Spleen (tissue), 11 donors: Measurements from ENCODE around the gene TSKU. TPM values are rescaled to one million over a fixed set of nuclear protein-coding genes. Genes with fewer than 3 reads are reported as not detected.

Experiments used
- DNase-seq: peaks from one replicate; pipeline ENCODE4 v3.0.0-alpha.2; 2020
- H3K27ac ChIP-seq, 8 donors: fragments of 200-600 bp; sonication (generic) in 7 of 8; 1 replicate in 4 of 8; 2 replicates in 4 of 8; pipeline versions ENCODE4 v1.5.0 to v1.8.0; 2016 to 2021; ENCODE audit warnings: inconsistent platforms in 4 of 8, mild to moderate bottlenecking in 4 of 8, moderate library complexity in 1 of 8
- H3K27me3 ChIP-seq, 7 donors: fragments of 200-600 bp; sonication (generic) in 6 of 7; replicated peaks in 1 of 7; 1 replicate in 4 of 7; 2 replicates in 3 of 7; pipeline versions ENCODE4 v1.5.0 to v1.8.0; 2016 to 2021; ENCODE audit warnings: inconsistent platforms in 3 of 7, mild to moderate bottlenecking in 1 of 7
- H3K36me3 ChIP-seq, 6 donors: fragments of 200-600 bp; sonication (generic) in 5 of 6; 1 replicate in 4 of 6; 2 replicates in 2 of 6; pipeline versions ENCODE4 v1.5.0 to v1.8.0; 2016 to 2021; ENCODE audit warnings: inconsistent platforms in 2 of 6
- H3K4me1 ChIP-seq, 6 donors: fragments of 200-600 bp; sonication (generic) in 5 of 6; 1 replicate in 3 of 6; 2 replicates in 3 of 6; pipeline versions ENCODE4 v1.5.0 to v1.8.0; 2016 to 2021; ENCODE audit warnings: inconsistent platforms in 3 of 6
- H3K4me3 ChIP-seq, 8 donors: fragments of 200-600 bp; sonication (generic) in 7 of 8; 1 replicate in 4 of 8; 2 replicates in 4 of 8; pipeline versions ENCODE4 v1.5.0 to v1.8.0; 2016 to 2021; ENCODE audit warnings: inconsistent platforms in 4 of 8, mild to moderate bottlenecking in 4 of 8, moderate library complexity in 2 of 8
- H3K9me3 ChIP-seq, 8 donors: fragments of 200-600 bp; sonication (generic) in 7 of 8; 1 replicate in 4 of 8; 2 replicates in 4 of 8; pipeline versions ENCODE4 v1.5.0 to v1.8.0; 2016 to 2021; ENCODE audit warnings: inconsistent platforms in 4 of 8
- CTCF ChIP-seq, 11 experiments: fragments of 200-600 bp in 7 of 11; fragments of 450-650 bp in 4 of 11; sonication (generic) in 4 of 11; IDR thresholded peaks in 8 of 11; conservative IDR thresholded peaks in 3 of 11; 1 replicate in 7 of 11; 2 replicates in 4 of 11; pipeline versions ENCODE4 v1.4.0 to v1.8.0; 2016 to 2021; ENCODE audit warnings: antibody characterized with exemption in 11 of 11, inconsistent platforms in 4 of 11, mild to moderate bottlenecking in 1 of 11
- POLR2A ChIP-seq, 3 donors: fragments of 450-650 bp; IDR thresholded peaks; one replicate each; pipeline ENCODE4 v1.5.1; 2017; ENCODE audit warnings: antibody characterized with exemption in 3 of 3, mild to moderate bottlenecking in 1 of 3
- POLR2AphosphoS5 ChIP-seq, 3 donors: sonication (generic); formaldehyde crosslinking; IDR thresholded peaks; one replicate each; pipeline ENCODE4 v1.5.1; 2017; ENCODE audit warnings: antibody characterized with exemption in 3 of 3
- WGBS, 5 donors: extraction: QIAGEN DNeasy Blood & Tissue Kit in 3 of 5; methylation state at CpG; one replicate each; pipeline versions ENCODE4 v1.1.5 to v1.1.7; 2013 to 2018; 5-methylcytosine and 5-hydroxymethylcytosine counted together
- intact Hi-C: fragments of 100-400 bp; cut with DNase I; formaldehyde crosslinking; loops from one replicate; pipeline ENCODE4 v1.15.0; 2023; ENCODE audit warnings: low total_unique reads
- polyA plus RNA-seq, 3 donors: library from polyadenylated mRNA; stranded (reverse); fragments of 200-250 nt; gene quantifications; one replicate each; pipeline ENCODE4 v1.2.1, GENCODE V29; 2013
- total RNA-seq, 7 donors: library from RNA; depleted of rRNA in 3 of 7; stranded (reverse); fragments of >200 nt in 3 of 7; fragmentation: NEBNext Ultra II Directional in 4 of 7; extraction: Animal tissue kit (Norgen Biotek cat#: 25700) in 4 of 7; gene quantifications; one replicate each; pipeline versions ENCODE4 v1.1.0 to v1.2.1, GENCODE V29; 2016 to 2021
- donor health status: healthy with polysubstance abuse.
- donor health status: DM: no; HTN: no; CAD: no; lungs with moderate emphysema.
- donor health status: DM: no; HTN: no; CAD: no.
- donor health status: Bipolar disorder and iron deficiency.
- donor health status: healthy.
- donor health status: DM: no; HTN: no; CAD: no.
- donor health status: DM: yes; HTN: yes; CAD: no.

Gene TSKU
- total and polyA plus RNA-seq, 10 donors, result 1.1 to 18.6 (median 11.4) TPM

- H3K36me3 ChIP-seq, result peaks cover 0 to 15% (median 3%) of the 10 kb centered on the region in 6 donors
- H3K4me1 ChIP-seq, result peaks cover 7 to 26% (median 14%) of the 10 kb centered on the region in 6 donors
- intact Hi-C loops, result no loop called here
- H3K27me3 ChIP-seq, result no peaks in the 10 kb centered on the region
- H3K9me3 ChIP-seq, result no peaks in the 10 kb centered on the region
- H3K4me3 ChIP-seq, result no peak overlapping the region
- 85 to 91% (median 88%) methylated on average over 11 to 12 of the region's 12 CpGs for WGBS, 5 donors
- TF ChIP-seq CTCF (IDR thresholded peaks at IDR 0.05 in 8 of 11, conservative IDR thresholded peaks at IDR 0.05 in 3 of 11) (no peak), POLR2AphosphoS5 (IDR thresholded peaks at IDR 0.05) (no peak), POLR2A (IDR thresholded peaks at IDR 0.05) (no peak)
- no peak overlapping the region for H3K27ac ChIP-seq
- DNase-seq, result peak; percentile 54
These were observed 11.5 kb downstream of the TSKU start for GRCh38 chr11:76794371-76795289.

GRCh38 chr11:76795290-76795935, 12.3 kb downstream of the TSKU start:
- no peaks in the 10 kb centered on the region for H3K9me3 ChIP-seq
- intact Hi-C loops, result no loop called here
- H3K27ac ChIP-seq, result no peak overlapping the region
- DNase-seq, result no peak
- TF ChIP-seq CTCF (IDR thresholded peaks at IDR 0.05 in 8 of 11, conservative IDR thresholded peaks at IDR 0.05 in 3 of 11) (no peak), POLR2AphosphoS5 (IDR thresholded peaks at IDR 0.05) (no peak), POLR2A (IDR thresholded peaks at IDR 0.05) (no peak)
- H3K4me3 ChIP-seq, result no peak overlapping the region
- H3K4me1 ChIP-seq, result peaks cover 9 to 32% (median 19%) of the 10 kb centered on the region in 6 donors
- H3K36me3 ChIP-seq, result peaks cover 0 to 15% (median 3%) of the 10 kb centered on the region in 6 donors
- 83 to 90% (median 87%) methylated on average over 14 to 21 of the region's 21 CpGs for WGBS, 5 donors
- H3K27me3 ChIP-seq, result no peaks in the 10 kb centered on the region

GRCh38 chr11:76795936-76796441, 12.8 kb downstream of the TSKU start:
- no peaks in the 10 kb centered on the region for H3K9me3 ChIP-seq
- intact Hi-C loops, result no loop called here
- peaks cover 9 to 32% (median 19%) of the 10 kb centered on the region in 6 donors for H3K4me1 ChIP-seq
- H3K27ac ChIP-seq, result no peak overlapping the region
- TF ChIP-seq POLR2A (IDR thresholded peaks at IDR 0.05) (no peak), POLR2AphosphoS5 (IDR thresholded peaks at IDR 0.05) (no peak), CTCF (IDR thresholded peaks at IDR 0.05 in 8 of 11, conservative IDR thresholded peaks at IDR 0.05 in 3 of 11) (no peak)
- 87 to 95% (median 93%) methylated on average over 25 to 26 of the region's 26 CpGs for WGBS, 5 donors
- no peak overlapping the region for H3K4me3 ChIP-seq
- peaks cover 0 to 15% (median 3%) of the 10 kb centered on the region in 6 donors for H3K36me3 ChIP-seq
- DNase-seq, result peak; percentile 70
- no peaks in the 10 kb centered on the region for H3K27me3 ChIP-seq
